ENCODE measurements around the gene CEBPG.

- TF ChIP-seq CTCF (IDR thresholded peaks at IDR 0.05) (peak; percentile 77), EZH2 (IDR thresholded peaks at IDR 0.05; ENCODE audit: borderline replicate concordance, insufficient read depth, low read depth, low read length, poor library complexity, severe bottlenecking) (no peak)
Observed at GRCh38 chr19:33430674-33431277, 57.3 kb downstream of the CEBPG start.

Data from B cell (primary cell).